ENCODE measurements around the gene NEDD4L.
A peak's percentile ranks its signal among the peaks of the same experiment; 100 is the strongest.

NEDD4L gene

DNA sequence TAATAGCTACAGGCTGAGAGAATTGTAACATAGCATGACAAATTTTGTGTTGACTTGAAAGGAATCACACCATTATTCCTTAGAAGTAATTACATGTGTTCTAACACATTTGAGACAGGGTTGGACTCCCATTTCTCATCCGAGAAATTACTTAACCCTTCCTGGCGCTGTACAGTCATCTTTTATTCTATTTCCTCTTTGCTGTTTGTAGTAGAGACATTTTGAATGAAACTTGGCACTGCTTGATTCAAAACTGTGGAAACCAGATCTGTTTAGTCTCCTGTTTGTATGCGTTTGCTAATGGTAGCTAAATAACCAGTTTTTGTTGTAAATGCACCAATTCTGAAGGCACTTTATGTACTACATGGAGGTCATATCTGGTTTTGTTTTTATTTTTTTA is 352.9 kb downstream of the NEDD4L start:
- no peaks in the 10 kb centered on the region for H3K27me3 Mint-ChIP-seq
- H3K27ac Mint-ChIP-seq = no peak overlapping the region
- H3K9me3 Mint-ChIP-seq = no peaks in the 10 kb centered on the region
- H3K36me3 Mint-ChIP-seq (ENCODE audit: low read depth) = no peaks in the 10 kb centered on the region
- H3K4me1 Mint-ChIP-seq (ENCODE audit: low read depth) = peaks cover 10% of the 10 kb centered on the region
- H3K4me3 Mint-ChIP-seq = no peak overlapping the region

DNA sequence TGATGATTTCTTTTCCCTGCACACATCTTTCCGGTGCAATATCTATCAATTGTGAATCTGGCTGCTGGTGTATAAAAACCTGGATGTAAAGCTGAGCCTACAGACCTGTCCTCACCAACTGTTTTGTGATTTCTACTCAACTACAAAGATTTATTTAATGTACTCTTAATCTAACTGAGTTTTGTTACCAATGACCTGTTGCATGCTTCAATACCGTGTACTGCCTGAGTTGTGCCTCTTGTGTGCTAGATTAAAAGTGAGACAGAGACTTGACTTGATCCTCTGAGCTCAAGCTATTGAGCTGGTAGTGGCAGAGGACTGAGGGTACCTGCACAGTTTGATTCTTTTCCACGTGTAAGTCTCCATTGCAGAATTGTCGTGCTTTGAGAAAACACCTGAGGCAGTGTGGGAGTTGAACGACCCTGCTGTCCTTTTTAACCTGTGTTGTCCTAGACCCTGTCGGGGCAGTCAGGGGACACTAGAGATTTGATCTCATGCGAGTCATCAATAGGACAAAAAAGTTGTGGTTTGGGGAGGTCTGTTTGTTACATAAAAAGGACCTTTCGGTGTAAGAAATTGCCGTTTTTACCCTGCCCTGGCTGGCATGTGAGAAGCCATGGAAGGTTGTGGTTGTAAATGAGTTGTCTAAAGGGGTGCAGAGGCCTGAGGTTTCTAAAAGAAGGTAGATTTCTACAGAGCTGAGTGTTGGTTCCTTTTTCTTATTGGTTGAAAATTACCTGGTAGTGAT is 353.5 kb downstream of the NEDD4L start:
- H3K27ac Mint-ChIP-seq = no peak overlapping the region
- H3K27me3 Mint-ChIP-seq = no peaks in the 10 kb centered on the region
- H3K4me1 Mint-ChIP-seq (ENCODE audit: low read depth) = peaks cover 10% of the 10 kb centered on the region
- no peaks in the 10 kb centered on the region for H3K9me3 Mint-ChIP-seq
- H3K36me3 Mint-ChIP-seq (ENCODE audit: low read depth) = no peaks in the 10 kb centered on the region
- no peak overlapping the region for H3K4me3 Mint-ChIP-seq

DNA sequence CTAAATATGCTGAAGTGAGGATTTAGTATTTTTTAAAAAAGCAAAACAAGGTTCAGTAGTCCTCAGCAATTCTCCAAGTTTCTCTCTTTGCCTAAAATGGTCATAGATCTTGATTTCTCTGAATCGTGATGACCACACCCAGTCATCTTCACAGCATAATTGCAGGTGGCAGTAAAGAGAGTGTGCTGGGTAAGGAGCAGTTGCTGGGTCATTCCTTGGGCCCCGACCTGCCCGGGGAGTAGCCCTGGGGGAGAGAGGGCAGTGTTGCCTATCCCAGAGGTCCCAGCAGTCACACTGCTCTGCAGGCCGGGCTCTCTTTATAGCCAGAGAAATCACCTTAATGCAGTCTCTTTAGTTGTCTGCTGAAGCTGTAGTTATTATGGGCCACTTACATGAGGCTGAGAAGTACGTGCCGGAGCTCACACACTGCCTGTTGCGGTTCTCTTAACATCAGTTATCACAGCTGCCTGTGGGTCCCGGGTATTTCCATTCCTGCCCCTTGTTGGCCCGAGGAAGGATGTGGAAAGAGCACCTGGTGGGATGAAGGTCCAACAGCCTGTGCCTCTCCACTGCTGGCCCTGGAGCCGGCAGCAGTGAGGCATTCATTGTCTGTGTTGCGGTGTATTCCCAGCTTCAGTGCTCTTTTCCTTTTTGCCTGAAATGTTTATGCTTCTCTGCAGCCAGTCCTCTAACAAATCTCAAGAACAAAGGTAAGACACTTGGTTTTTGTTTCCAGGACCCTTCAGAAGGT is 354.8 kb downstream of the NEDD4L start:
- Mint-ChIP-seq H3K36me3 (ENCODE audit: low read depth) (no peaks in the 10 kb centered on the region), H3K4me3 (no peak overlapping the region)

DNA sequence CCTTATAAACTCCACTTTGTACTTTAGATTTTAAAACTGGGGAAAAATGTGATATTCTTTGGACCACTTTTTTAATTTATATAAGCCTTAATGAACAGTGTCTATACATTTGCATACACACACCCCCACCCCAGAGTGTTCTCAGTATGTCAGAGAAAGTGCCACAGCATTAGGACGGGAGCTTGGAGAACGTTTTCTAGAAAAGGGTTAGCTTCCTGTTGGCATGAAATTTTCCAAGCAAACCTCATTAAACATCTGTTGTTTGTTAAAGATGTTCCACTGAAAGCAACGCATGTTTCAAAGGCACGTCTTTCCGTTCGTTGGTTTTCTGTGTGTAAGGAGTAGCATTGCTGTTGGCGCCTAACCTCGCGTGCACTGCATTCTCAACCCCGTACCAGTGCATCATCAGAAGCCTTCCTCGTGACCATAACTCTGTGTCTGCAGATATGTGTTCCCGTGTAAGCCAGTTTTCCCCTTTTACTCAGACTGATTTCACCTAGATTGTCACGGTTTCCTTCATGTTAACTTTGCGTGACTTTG is 356.4 kb downstream of the NEDD4L start:
- Mint-ChIP-seq H3K4me3 (no peak overlapping the region), H3K27me3 (no peaks in the 10 kb centered on the region), H3K36me3 (ENCODE audit: low read depth) (no peaks in the 10 kb centered on the region), H3K27ac (peak overlapping the region; percentile 1), H3K4me1 (ENCODE audit: low read depth) (peaks cover 10% of the 10 kb centered on the region), H3K9me3 (no peaks in the 10 kb centered on the region)

More for the DNA sequence above, 354.8 kb downstream of the NEDD4L start:
- no peaks in the 10 kb centered on the region for H3K27me3 Mint-ChIP-seq
- H3K27ac Mint-ChIP-seq = no peak overlapping the region
- peaks cover 10% of the 10 kb centered on the region for H3K4me1 Mint-ChIP-seq (ENCODE audit: low read depth)
- no peaks in the 10 kb centered on the region for H3K9me3 Mint-ChIP-seq

DNA sequence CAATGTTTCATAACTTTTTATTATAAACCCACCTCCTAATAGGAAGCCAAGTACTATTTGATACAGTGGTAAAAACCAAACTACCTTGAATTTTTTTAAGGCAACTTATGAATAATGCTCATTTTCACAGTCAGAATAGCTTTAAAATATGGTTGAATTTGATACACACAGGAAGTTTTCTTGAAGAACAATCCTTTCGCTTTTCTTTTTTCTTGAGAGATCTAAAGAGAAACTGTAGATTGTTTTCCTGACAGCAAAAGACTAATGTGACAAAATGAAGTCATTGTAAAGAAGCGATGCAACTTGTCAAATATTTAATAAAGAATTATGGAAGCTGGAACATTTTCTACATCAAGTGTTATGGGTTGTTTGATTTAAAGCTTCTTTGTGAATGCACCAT is 357.2 kb downstream of the NEDD4L start:
- Mint-ChIP-seq H3K4me1 (ENCODE audit: low read depth) (peaks cover 10% of the 10 kb centered on the region), H3K36me3 (ENCODE audit: low read depth) (no peaks in the 10 kb centered on the region), H3K4me3 (no peak overlapping the region), H3K27ac (no peak overlapping the region), H3K27me3 (no peaks in the 10 kb centered on the region), H3K9me3 (no peaks in the 10 kb centered on the region)

DNA sequence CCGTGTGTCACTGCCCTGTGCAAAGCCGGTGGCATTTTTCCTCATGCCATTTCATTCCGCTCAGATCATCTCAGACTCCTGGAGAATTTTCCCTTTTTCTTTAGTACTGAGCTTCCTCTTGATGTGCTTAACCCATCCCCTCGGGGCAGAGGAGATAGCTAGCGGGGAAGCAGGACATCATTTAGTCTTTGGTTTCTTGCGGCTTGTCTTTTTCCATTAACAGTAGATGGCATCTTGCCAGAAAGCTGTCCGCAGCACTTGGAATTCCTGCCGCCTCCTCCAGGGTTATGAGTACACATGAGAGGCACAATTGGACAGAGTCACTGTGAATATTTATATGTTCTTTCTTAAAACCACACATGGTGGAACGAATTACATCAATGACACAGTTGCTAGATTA is 358.2 kb downstream of the NEDD4L start:
- H3K36me3 Mint-ChIP-seq (ENCODE audit: low read depth) = no peaks in the 10 kb centered on the region
- no peaks in the 10 kb centered on the region for H3K9me3 Mint-ChIP-seq
- no peak overlapping the region for H3K4me3 Mint-ChIP-seq
- peaks cover 10% of the 10 kb centered on the region for H3K4me1 Mint-ChIP-seq (ENCODE audit: low read depth)
- H3K27me3 Mint-ChIP-seq = no peaks in the 10 kb centered on the region
- H3K27ac Mint-ChIP-seq = no peak overlapping the region

DNA sequence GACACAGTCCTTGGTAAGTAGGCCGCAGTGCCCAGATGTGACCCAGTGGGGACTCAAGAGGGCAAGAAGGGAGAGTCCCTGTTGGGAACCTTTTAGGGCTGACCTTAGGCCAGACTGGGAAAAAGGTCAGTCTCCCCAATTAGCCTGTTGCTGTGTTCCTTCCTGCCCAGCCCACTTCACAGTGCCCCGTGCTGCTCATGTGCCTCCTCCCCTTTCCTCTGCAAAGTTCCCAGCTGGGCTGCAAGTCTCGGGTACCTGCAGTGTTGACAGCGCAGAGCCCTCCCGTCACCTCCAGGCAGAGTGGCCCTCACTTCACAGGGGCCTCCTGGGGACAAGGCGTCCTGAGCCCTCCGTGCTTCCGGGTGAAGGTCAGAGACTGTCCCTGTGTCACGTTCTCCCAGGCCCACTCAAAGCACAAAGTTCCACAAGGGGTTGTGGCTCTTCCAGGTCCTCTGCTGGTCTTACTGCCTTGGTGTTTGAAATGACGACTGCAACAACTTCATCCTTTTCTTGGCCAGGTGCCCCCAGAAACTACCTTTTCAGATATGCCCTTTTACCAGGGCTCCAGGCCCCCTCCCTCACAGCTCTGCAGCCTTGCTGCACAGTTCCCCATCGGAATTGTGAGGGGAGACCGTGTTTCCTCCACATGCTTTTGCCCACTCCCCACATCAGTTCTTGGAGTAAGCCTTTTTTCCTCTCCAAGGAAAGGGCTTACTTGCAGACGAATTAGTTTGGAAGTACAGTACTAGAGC is 359.1 kb downstream of the NEDD4L start:
- H3K27me3 Mint-ChIP-seq = no peaks in the 10 kb centered on the region
- no peaks in the 10 kb centered on the region for H3K36me3 Mint-ChIP-seq (ENCODE audit: low read depth)
- peaks cover 10% of the 10 kb centered on the region for H3K4me1 Mint-ChIP-seq (ENCODE audit: low read depth)
- no peak overlapping the region for H3K4me3 Mint-ChIP-seq
- no peaks in the 10 kb centered on the region for H3K9me3 Mint-ChIP-seq
- H3K27ac Mint-ChIP-seq = no peak overlapping the region

DNA sequence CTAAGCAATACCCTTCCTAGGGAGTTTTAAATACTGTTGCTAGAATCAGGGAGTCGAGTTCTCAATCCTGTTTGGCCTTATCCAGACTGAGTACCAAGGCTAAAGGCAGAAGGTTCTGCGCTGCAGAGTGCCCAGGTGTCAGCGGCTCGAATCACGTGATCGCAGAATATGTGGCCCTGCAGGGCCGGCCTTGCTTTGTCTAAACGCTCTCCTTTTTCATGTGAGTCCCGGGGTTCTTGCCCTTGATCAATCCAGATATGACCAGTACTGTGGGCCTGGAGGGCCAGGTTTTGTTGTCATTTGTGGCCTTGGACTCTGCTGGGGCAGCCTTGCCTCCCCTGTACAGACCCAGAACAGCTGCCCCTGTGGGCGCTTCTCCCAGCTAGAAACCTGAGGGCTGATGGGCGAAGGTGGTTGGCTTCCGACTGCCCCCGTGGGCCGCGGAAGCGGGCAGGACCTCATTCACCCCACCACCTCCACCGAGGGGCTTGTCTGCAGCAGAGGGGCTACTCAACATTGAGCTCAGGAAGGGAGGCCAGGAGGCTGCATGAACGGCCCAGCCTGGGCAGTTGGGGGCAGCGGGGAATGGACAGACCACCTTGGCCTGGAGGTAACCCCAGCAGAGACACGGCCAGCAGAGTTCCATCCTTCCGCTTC is 359.9 kb downstream of the NEDD4L start:
- no peaks in the 10 kb centered on the region for H3K27me3 Mint-ChIP-seq
- no peaks in the 10 kb centered on the region for H3K36me3 Mint-ChIP-seq (ENCODE audit: low read depth)
- H3K27ac Mint-ChIP-seq = no peak overlapping the region
- no peaks in the 10 kb centered on the region for H3K9me3 Mint-ChIP-seq
- H3K4me1 Mint-ChIP-seq (ENCODE audit: low read depth) = peaks cover 10% of the 10 kb centered on the region
- no peak overlapping the region for H3K4me3 Mint-ChIP-seq

DNA sequence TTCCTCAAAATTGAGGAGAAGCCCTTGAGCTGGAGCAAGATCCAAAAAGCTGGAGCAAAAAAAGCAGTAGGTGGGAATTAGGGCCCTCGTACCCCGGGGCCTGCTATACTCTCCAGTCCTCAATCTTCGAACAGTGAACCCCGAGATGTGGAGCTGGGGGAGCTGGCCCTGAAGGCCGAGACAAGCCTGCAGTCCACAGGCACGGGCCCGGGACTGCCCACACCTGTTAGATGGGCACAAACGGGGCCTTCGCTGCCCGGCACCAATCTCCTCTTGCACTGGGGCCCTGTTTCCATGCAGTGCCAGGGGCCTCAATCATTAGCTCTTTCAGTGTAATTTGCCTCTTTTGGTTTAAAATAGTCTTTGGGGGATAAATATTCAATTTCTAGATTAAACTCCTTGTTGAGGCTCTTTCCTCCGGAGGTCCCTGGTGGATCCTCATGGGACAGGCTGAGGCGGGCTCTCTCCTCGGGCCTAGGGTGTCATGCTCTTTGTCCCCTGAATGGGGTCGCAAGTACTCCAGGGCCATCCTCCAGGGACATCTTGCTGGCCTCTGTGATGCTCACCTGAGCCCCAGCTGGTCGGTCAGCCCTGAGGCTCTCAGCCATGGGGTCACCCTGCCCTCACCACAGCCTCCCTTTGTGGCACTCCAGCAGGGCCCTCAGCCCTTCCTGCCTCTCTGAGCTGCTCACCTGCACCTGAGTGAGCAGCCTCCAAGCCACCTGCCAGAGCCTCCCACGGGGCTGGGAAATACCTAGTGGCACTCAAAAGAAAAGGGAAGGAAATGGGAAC is 361.3 kb downstream of the NEDD4L start:
- H3K36me3 Mint-ChIP-seq (ENCODE audit: low read depth) = no peaks in the 10 kb centered on the region
- no peaks in the 10 kb centered on the region for H3K9me3 Mint-ChIP-seq
- H3K4me3 Mint-ChIP-seq = no peak overlapping the region
- H3K27ac Mint-ChIP-seq = no peak overlapping the region
- no peaks in the 10 kb centered on the region for H3K27me3 Mint-ChIP-seq
- peaks cover 7% of the 10 kb centered on the region for H3K4me1 Mint-ChIP-seq (ENCODE audit: low read depth)

DNA sequence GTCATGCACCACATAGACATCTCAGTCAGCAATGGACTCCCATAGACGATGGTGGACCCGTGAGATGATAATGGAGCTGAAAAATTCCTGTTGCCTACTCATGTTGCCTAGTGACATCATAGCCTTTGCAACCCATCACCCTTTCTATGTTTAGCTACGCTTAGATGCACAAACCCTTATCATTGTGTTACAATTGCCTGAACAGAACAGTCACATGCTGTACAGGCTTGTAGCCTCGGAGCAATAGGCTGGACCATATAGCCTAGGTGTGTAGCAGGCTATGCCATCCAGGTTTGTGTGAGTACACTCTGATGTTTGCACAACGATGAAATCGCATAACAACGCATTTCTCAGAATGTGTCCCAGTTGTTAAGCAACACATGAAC is 363.2 kb downstream of the NEDD4L start:
- Mint-ChIP-seq H3K27ac (no peak overlapping the region), H3K9me3 (no peaks in the 10 kb centered on the region), H3K4me1 (ENCODE audit: low read depth) (no peaks in the 10 kb centered on the region), H3K4me3 (no peak overlapping the region), H3K36me3 (ENCODE audit: low read depth) (no peaks in the 10 kb centered on the region), H3K27me3 (no peaks in the 10 kb centered on the region)

DNA sequence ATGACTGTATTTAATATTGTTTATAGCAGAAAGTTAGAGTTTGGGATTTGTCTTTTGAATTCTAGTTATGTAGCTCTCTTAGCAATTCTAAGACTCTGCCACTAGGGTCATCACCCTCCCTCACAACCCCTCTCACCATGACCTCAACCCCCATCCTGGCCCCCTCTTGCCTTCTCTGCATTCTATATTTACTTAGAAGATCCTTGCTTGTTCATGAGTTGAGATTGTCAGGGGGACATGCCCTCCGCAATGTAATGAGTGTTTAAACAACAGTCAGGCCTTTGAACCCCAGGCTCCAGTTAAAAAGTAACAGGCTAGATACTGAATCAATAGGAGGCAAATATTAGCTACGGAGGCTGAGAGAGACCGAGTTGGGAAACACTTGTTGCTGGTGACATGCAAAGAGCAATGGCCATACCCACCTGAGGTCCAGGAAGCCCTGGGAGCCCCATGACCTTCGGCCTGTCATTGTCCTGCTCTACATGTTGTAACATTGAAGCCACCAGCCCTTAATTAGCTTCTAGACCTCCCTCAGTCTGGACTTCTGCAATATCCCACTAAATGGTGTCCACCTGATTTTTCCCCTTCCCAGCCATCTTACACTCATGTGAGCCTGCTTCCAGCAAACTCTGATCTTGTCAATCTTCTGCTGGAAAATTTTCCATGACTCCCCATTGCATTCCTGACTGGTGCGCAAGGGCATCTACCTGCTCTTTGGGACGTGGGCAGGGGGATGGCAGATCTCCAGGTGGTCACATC is 363.8 kb downstream of the NEDD4L start:
- Mint-ChIP-seq H3K4me3 (no peak overlapping the region), H3K9me3 (no peaks in the 10 kb centered on the region), H3K27me3 (no peaks in the 10 kb centered on the region), H3K27ac (no peak overlapping the region), H3K4me1 (ENCODE audit: low read depth) (no peaks in the 10 kb centered on the region), H3K36me3 (ENCODE audit: low read depth) (no peaks in the 10 kb centered on the region)

DNA sequence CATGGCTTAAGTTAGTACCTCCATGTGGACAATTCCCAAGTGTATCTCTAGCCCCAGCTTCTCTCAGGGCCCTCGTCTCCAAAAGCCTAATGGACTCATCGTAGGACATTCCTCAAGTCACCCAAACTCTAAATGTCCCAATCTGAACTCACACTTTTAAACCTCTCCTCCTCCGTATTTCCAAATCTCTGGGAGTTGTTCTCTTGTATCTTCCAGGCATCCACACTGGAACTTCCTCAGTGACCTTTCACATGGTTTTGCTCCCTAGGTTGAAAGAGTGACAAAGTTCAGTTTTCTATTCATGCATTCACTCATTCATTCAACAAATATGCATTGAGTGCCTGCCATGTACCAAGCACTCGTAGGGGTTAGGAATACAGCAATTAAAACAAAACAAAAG is 364.6 kb downstream of the NEDD4L start:
- no peak overlapping the region for H3K4me3 Mint-ChIP-seq
- no peaks in the 10 kb centered on the region for H3K4me1 Mint-ChIP-seq (ENCODE audit: low read depth)
- H3K27me3 Mint-ChIP-seq = no peaks in the 10 kb centered on the region
- no peaks in the 10 kb centered on the region for H3K36me3 Mint-ChIP-seq (ENCODE audit: low read depth)
- no peak overlapping the region for H3K27ac Mint-ChIP-seq
- no peaks in the 10 kb centered on the region for H3K9me3 Mint-ChIP-seq

DNA sequence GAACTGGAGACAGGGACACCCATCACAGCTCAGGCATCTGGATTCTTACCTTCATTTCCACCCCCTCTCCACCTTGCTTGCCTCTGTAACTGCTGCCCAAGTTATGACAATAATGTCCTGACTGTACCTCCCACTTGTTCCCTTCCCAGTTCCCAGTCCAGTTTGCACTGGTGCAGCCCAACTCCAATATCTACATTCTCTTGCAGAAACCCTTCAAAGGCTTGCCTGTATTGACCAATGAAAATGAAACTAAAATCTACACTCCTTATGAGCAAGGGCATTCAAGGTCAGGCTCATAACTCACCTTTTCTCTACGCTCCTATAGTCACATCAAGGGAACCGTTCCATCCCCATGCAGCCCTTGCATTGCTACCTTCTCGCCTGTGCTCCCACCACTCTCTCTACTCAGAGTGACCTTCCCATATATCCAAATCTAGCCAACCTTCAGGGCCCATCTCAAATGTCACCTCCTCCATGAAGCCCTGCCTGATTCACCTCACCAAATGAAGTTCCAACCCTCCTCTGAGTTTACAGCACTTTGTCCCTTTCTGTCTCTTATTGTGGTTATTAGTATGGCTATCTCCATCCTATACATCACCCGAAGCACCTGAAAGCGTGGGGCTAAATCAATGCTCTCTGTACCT is 365.9 kb downstream of the NEDD4L start:
- H3K36me3 Mint-ChIP-seq (ENCODE audit: low read depth) = no peaks in the 10 kb centered on the region
- H3K9me3 Mint-ChIP-seq = no peaks in the 10 kb centered on the region
- H3K4me1 Mint-ChIP-seq (ENCODE audit: low read depth) = no peaks in the 10 kb centered on the region
- no peak overlapping the region for H3K27ac Mint-ChIP-seq
- H3K27me3 Mint-ChIP-seq = no peaks in the 10 kb centered on the region
- no peak overlapping the region for H3K4me3 Mint-ChIP-seq

Measured in stimulated activated naive CD8-positive, alpha-beta T cell treated with anti-CD3 and anti-CD28 coated beads, Interleukin-15, Interleukin-2, amounts not matched to agents 100 ng/mL and 50 ng/mL, for 24 hours (primary cell).